SK-N-SH treated with all-trans-retinoic acid at 6 μM for 48 hours (cell line): ENCODE results near the gene ZNF563.

Experiments used
- BACH2 ChIP-seq: fragments of 250-450 bp; sonication (Bioruptor Pico); IDR thresholded peaks from 2 replicates; pipeline ENCODE4 v1.9.0; 2021; ENCODE audit warnings: mild to moderate bottlenecking, borderline replicate concordance
- ESRRG ChIP-seq: fragments of 250-450 bp; sonication (Bioruptor Pico); IDR thresholded peaks from 2 replicates; pipeline ENCODE4 v1.6.1; 2021; ENCODE audit warnings: mild to moderate bottlenecking
- GLIS3 ChIP-seq: fragments of 250-450 bp; sonication (Bioruptor Pico); IDR thresholded peaks from 2 replicates; pipeline ENCODE4 v1.5.0; 2020; ENCODE audit warnings: mild to moderate bottlenecking, moderate library complexity
- ISL1 ChIP-seq: fragments of 250-450 bp; sonication (Bioruptor Pico); IDR thresholded peaks from 2 replicates; pipeline ENCODE4 v2.1.2; 2022; ENCODE audit warnings: mild to moderate bottlenecking, moderate library complexity
- ZNF70 ChIP-seq: fragments of 450-650 bp; formaldehyde crosslinking; IDR thresholded peaks from 2 replicates; pipeline ENCODE4 v1.5.0; 2020; ENCODE audit warnings: mild to moderate bottlenecking, moderate library complexity
- TF ChIP-seq, protein P1 (sequence below): fragments of 250-450 bp; sonication (Bioruptor Pico); IDR thresholded peaks from 2 replicates; pipeline ENCODE4 v1.8.0; 2020; ENCODE audit warnings: mild to moderate bottlenecking, moderate library complexity, borderline replicate concordance
- TF ChIP-seq, protein P2 (sequence below): fragments of 250-450 bp; sonication (Bioruptor Pico); IDR thresholded peaks from 2 replicates; pipeline ENCODE4 v1.5.1; 2020; ENCODE audit warnings: low read depth, mild to moderate bottlenecking, moderate library complexity
- TF ChIP-seq, protein P3 (sequence below): fragments of 250-450 bp; sonication (Bioruptor Pico); IDR thresholded peaks from 2 replicates; pipeline ENCODE4 v1.8.0; 2021; ENCODE audit warnings: low read depth, mild to moderate bottlenecking, moderate library complexity, borderline replicate concordance
- TF ChIP-seq, protein P4 (sequence below): fragments of 250-450 bp; sonication (Bioruptor Pico); IDR thresholded peaks from 2 replicates; pipeline ENCODE4 v1.5.1; 2021; ENCODE audit warnings: mild to moderate bottlenecking, moderate library complexity

DNA sequence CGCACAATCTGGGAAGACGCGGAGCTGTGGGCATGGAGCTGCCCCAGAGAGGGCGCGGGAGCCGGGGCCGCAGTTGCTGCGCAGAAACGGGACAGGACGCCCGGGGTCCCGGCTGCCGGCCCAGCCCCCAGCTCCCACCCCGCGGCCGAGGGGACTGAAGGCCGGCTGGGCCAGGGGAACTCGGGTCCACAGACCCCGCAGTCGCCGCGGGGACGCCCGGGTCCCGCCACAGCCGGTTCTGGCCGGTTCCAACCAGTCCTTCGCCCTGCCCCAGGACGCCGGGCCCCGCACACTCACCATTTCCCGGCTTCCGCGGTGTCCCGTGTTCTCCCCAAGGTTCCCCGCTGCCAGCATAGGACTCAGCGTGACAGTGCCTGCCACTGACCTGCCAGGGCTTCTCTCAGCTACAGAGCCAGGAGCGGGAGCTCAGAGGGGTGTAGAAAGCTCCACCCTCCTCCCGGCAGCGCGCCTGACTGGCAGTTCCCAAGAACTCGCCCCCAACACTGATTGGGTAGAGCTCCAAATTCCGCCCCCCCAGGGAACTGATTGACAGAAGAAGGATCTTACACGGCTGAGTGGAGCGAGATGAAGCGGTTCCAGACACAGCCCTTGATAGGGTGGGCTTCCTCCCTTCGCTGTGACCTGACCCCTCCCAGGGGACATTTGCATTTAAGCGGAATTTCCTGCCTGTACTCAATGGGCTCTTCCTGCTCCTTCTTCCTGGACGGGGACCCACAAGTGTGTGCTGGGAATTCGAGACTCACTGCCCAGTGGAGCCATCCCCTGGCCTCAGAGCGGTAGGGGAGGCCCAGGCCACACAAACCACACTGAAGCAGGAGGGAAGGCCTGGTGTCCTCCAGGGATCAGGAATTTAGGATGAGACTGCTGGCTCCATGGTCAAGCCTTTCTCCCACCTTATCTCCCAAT, 32.1 kb upstream of the ZNF563 start, which contains the start of gene ZNF442:
- TF ChIP-seq, protein P1, sequence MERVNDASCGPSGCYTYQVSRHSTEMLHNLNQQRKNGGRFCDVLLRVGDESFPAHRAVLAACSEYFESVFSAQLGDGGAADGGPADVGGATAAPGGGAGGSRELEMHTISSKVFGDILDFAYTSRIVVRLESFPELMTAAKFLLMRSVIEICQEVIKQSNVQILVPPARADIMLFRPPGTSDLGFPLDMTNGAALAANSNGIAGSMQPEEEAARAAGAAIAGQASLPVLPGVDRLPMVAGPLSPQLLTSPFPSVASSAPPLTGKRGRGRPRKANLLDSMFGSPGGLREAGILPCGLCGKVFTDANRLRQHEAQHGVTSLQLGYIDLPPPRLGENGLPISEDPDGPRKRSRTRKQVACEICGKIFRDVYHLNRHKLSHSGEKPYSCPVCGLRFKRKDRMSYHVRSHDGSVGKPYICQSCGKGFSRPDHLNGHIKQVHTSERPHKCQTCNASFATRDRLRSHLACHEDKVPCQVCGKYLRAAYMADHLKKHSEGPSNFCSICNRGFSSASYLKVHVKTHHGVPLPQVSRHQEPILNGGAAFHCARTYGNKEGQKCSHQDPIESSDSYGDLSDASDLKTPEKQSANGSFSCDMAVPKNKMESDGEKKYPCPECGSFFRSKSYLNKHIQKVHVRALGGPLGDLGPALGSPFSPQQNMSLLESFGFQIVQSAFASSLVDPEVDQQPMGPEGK (CRISPR knock-in tag): no peak
- TF ChIP-seq, protein P2, sequence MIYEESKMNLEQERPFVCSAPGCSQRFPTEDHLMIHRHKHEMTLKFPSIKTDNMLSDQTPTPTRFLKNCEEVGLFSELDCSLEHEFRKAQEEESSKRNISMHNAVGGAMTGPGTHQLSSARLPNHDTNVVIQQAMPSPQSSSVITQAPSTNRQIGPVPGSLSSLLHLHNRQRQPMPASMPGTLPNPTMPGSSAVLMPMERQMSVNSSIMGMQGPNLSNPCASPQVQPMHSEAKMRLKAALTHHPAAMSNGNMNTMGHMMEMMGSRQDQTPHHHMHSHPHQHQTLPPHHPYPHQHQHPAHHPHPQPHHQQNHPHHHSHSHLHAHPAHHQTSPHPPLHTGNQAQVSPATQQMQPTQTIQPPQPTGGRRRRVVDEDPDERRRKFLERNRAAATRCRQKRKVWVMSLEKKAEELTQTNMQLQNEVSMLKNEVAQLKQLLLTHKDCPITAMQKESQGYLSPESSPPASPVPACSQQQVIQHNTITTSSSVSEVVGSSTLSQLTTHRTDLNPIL (CRISPR knock-in tag): no peak
- TF ChIP-seq GLIS3 (CRISPR knock-in tag) (no peak), ISL1 (CRISPR knock-in tag) (no peak), BACH2 (no peak), ESRRG (no peak), ZNF70 (CRISPR knock-in tag) (no peak)
- TF ChIP-seq, protein P3, sequence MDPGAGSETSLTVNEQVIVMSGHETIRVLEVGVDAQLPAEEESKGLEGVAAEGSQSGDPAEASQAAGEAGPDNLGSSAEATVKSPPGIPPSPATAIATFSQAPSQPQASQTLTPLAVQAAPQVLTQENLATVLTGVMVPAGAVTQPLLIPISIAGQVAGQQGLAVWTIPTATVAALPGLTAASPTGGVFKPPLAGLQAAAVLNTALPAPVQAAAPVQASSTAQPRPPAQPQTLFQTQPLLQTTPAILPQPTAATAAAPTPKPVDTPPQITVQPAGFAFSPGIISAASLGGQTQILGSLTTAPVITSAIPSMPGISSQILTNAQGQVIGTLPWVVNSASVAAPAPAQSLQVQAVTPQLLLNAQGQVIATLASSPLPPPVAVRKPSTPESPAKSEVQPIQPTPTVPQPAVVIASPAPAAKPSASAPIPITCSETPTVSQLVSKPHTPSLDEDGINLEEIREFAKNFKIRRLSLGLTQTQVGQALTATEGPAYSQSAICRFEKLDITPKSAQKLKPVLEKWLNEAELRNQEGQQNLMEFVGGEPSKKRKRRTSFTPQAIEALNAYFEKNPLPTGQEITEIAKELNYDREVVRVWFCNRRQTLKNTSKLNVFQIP (CRISPR knock-in tag): no peak
- TF ChIP-seq, protein P4, sequence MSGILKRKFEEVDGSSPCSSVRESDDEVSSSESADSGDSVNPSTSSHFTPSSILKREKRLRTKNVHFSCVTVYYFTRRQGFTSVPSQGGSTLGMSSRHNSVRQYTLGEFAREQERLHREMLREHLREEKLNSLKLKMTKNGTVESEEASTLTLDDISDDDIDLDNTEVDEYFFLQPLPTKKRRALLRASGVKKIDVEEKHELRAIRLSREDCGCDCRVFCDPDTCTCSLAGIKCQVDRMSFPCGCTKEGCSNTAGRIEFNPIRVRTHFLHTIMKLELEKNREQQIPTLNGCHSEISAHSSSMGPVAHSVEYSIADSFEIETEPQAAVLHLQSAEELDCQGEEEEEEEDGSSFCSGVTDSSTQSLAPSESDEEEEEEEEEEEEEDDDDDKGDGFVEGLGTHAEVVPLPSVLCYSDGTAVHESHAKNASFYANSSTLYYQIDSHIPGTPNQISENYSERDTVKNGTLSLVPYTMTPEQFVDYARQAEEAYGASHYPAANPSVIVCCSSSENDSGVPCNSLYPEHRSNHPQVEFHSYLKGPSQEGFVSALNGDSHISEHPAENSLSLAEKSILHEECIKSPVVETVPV (CRISPR knock-in tag): no peak
